Activated CD8-positive, alpha-beta memory T cell treated with anti-CD3 and anti-CD28 coated beads, Interleukin-2, amount 50 U/mL, for 24 hours (primary cell): ENCODE data around the gene HK3.

Experiments used
- DNase-seq: peaks from one replicate; pipeline ENCODE4 v3.0.0-alpha.2; 2020; ENCODE audit errors: extremely low read depth

Gene HK3

DNA sequence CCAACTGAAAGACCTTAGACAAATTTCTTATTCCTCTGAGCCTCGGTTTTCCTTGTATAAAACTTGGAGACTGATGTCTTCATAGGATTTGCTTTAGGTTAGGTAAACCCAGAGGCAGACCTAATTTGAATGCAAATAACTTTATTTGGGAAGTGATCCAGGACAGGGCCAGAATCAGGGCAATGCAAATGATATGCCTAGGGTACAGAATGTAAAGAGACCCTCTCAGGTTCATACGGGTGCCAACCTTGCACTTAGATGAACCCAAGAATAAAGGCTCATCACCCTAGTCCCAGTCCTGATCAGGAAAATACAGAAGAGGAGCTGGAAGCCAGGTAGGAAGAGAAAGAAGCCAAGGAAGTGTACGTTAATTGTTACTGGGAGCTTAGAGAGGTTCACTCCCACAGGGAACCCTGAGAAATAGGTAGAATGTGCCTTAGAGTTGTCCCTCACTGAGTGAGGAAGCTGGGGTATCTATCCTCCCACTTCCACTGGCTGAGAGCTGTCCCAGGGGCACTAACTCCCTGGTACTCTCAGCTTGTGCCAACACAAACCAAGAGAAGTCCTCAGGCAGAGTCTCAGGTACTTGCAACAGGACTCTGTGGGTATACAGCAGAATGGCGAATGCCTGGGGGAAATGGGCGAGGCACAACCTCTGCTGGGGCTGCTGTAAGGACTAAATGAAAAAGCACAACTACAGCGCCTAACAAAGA, 3.1 kb upstream of the HK3 start:
- no peak for DNase-seq

DNA sequence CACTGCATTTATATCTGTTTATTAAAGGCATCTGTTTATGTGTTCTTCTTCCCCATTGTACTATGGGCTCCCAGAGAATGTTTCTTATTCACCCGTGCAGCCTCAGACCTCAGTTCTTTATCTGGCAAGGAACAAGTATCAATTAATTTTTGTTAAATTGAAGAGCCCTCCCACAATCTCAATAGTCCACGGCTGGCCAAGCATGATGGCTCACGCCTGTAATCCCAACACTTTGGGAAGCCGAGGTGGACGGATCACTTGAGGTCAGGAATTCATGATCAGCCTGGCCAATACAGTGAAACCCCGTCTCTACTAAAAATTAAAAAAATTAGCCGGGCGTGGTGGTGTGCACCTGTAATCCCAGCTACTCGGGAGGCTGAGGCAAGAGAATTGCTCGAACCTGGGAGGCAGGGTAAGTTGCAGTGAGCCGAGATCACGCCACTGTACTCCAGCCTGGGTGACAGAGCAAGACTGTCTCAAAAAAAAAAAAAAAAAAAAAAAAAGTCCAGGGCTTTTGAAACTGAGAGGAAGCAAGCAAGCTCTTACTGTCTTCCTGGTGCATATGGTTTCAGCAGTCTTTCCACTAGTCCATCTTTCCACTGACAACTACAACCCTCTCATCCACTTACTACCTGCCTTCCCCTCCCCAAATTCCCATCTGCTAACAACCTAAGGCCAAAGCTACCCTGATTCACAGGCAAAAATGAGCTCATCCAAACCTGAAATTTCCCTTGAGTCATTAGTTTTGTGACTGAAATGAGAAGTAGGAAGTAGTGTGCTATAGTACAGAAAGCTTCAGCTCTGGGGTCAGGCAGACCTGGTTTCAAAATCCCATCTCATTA, 2.3 kb upstream of the HK3 start:
- DNase-seq: no peak

GRCh38 chr5:176900780-176901204, 1.6 kb upstream of the HK3 start:
- DNase-seq: no peak

DNA sequence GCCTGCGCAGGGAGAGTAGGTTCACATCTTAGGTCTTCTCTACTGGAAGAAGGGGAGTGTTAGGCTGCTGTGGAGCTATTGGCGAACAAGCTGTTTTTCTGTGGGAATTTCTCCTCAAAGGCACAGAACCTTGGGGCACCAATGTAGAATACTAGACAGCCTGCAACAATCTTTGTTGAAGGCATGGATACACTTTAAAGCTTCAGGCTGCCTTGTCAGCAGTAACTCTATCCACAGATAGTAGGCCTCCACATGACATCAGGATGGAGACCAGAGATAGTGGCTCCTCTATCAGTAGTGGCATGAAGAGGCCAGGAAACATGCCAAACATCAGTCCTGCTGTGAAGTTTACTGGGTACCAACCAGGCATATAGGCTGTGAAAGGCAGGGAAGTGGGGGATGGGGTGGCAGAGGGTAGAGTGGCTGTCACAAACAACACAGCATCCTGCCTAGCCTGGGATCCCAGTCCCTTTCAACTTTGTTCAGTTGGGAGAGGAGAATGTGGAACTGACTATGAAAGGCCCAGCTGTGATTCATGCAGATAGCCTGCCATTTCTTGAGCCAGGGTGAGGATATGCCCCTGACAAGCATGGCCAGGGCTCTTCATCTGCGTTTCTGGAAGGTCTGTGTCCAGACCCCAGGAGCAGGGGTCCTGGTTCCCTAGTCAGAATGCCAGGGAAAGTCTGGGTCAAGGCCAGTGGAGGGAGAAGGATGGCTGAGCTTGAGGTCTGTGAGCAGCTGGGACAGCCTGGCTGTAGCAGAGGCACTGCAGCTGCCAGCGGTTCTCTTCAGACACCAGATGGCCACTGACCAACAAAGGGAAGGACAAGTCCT, 1.0 kb upstream of the HK3 start:
- no peak for DNase-seq

DNA sequence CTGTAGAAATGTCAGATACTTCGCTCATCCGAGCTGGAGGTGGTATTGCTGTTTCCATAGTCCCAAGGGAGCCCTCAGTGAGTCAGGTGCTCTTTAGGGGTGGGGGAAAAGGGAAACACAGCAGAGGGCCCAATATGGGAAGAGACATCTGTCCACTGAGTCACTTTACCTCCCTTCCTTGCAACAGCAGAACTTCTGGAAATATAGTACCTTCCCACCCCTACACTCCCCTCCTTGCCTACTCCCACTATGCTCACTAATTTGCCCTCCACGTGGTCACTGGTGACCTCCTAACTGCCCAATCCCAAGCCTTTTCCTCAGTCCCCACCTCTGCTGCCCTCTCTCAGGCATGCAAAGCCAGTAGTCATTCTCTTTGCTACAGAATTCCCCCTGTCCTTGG, 1.9 kb downstream of the HK3 start:
- no peak for DNase-seq

GRCh38 chr5:176895831-176896230, 3.3 kb downstream of the HK3 start:
- no peak for DNase-seq

DNA sequence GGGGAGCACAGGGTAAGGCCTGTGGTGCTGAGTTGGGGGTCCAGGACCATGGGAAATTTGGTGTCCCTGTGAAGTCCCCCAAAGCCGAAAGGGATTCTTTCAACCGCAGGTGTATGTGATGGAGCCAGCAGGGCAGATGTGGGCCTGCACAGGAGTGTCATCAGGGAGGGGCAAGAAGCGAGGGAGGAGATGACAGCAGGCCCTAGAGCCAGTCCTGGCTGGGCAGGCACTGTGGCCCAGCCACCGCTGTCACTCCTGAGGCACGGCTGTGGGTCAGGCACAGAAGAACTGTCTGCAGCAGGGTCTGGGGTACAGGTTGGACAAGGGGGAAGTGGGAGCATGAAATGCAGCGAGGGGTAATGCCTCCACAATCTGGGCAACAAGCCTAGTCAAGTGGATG, 4.8 kb downstream of the HK3 start:
- DNase-seq: no peak

- DNase-seq: no peak
These were observed 6.5 kb downstream of the HK3 start for GRCh38 chr5:176892663-176893062.

DNA sequence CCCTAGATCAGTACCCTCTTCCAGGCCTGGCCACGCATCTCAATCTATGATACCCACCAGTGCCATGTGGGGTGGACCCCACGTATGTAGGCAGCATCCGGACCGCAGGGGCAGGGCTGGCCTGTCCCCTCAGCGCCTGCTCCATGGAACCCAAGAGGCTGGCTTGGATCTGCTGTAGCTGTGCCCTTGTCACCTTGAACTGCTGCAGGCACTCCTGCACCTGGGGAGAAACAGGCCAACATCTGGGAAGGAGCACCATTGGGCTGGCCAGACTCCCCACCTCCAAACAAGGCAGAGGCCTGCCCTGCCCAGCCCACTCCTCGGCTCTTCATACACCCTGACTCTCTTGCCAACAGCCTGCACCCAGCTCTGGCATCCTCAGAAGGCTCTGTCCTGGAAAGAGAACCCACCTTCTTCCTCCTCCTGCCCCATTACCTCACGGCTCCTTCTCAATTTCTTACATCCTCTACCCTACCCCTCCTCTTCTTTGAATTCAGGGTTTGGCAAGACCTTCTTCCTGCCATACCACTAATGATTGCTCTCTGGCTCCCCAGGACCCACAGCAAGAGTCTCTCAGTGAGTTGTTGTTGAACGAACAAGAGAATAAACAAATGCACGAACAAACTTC, 7.7 kb downstream of the HK3 start:
- DNase-seq: no peak

- no peak for DNase-seq
These were observed 8.5 kb downstream of the HK3 start for GRCh38 chr5:176890455-176891330.

DNA sequence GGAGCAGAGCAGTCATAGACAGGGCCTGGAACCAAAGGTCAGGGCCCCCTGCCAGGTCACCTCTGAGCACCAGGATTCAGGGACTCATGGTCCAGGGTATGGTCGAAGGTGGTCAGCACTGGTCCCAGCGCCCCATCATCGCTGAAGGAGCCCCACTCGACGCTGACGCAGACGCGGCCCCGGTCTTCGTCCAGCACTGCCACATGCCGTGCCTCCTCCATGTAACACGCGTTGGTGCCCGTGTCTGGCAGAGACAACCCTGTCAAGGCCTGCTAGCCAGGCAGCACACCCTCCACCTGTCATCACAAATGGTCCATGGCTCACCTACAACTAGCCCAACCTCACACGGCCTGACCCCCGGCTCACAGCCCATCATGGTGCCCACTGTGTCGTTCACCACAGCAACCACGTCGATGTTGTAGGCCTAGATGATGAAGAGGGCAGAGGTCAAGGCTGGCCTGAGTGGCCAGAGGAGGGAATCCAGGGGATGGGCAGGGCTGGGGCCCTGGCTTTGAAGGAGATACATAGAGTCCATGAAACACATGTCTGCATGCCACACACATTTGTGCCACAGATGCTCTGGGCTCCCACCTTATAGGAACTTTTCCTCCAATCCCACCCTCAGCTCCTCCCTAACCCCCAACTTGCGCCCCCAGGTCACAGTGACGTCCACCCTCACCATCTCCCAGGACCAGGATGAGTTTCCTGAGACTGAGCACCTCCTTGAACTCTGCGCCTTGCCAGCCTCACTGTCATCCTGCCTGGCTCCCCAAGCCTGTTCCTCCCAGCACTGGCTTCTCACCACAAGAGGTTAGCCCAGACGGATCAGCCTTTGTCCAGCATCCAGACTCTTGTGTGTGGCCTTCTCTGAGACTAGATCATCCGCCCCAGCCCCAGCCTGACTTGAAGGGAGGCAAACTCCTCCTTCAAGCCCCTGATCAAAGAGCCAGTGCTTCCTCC, 9.5 kb downstream of the HK3 start:
- no peak for DNase-seq

DNA sequence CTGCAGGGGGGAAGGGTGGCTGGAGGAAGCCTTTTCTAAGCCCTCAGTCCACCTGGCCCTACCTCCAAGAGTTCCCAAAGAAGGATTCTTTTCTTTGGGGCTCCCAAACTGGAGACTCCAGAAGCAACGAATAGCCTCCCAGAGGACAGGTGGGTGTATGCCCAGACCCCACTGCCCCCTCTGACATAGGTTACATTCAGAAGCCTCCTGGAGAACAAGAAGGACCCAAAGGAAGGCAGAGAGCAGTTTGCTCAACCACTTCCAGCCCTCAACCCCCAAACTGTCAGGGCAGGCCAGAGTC, 10.3 kb downstream of the HK3 start:
- no peak for DNase-seq

GRCh38 chr5:176888016-176888864, 10.9 kb downstream of the HK3 start:
- DNase-seq: no peak

GRCh38 chr5:176887252-176887849, 11.8 kb downstream of the HK3 start:
- no peak for DNase-seq

DNA sequence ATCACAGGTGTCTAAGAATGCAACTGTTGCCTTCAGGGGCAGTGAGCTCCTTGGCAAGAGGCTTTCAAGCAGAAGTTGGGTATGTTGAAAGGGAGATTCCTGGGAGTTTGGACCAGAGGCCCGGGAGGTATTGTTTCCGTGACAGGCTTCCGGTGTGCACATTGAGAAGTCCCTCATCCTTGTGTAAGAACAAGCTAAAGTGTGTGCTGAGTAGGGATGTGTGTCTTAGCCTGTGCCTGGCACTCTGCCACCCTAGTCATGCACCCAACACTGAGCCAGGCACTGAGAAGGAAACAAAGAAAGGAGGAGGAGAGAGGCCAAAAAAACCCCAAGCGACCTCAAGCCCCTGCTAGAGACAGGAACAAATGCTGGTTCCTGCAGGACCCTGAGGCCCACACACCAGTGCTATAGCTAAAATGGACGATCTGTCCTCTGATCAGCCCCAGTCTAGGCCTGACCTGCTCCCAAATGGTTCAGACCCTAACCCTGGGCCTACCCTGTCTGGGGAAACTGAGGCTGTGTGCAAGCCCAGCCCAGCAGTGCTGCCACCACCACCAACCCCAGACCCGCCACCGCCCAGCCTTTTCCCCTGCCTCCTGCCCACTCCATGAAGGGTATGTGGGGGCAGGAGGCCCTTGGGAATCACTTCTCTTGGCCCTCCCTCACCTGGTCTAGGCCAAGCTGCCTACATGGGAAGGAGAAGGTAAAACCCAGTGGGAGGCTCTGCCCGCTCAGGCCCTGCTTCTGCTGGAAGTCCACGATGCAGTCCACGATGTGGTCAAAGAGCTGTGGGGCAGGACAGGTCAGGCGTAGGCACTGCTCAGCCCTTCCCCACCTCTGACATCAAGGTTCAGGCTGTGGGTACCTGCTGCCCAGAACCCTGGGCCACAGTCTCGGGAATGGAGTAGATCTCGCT, 12.6 kb downstream of the HK3 start:
- DNase-seq: no peak

- DNase-seq: no peak
These were observed 14.6 kb downstream of the HK3 start for GRCh38 chr5:176884571-176884890.

DNA sequence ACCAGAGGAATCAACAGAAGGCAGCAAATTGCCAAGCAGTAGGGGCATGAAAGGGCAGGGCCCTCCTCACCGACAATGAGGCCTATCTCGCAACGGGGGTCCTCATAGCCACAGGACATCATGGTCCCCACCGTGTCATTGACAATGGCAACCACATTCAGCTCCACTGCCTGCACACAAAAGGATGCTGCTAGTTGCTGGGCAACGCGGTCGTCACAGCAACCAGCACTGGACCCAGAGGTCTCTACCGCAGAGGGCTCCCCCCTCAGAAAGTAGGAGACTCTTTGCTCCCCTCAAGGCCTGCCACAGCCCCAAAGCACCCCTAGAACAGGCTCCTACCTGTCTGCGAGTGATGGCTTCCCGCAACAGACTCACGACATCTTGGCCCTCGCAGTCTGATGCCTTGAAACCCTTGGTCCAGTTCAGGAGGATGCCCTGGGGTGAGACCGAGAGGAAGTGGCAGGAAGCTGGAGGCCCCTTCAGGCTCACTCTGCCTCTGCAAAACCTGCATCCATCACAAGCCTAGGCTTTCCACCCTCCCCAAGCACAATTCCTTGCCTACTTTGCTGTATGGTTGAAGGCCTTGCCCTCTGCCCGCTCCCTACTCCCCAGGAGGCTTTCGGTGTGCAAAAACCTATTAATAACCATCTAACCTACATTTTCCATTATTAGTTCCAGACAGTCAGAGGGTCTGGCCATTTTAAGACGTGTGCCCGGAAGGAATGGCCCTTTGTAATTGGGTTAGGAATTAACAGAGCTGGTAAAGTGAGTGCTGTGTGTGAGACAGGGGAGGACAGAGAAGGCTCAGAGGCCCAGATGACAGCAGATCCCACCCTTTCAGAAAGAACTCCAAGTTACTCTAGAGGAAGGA, 15.2 kb downstream of the HK3 start:
- DNase-seq: no peak
